Cardiac muscle cell (in vitro differentiated cells and primary cell): Measurements from ENCODE around the gene COMMD3. TPM values are rescaled to one million over a fixed set of nuclear protein-coding genes. Genes with fewer than 3 reads are reported as not detected.
A peak's percentile ranks its signal among the peaks of the same experiment; 100 is the strongest.

Experiments
- DNase-seq, 2 donors: peaks; one replicate each; pipeline versions ENCODE4 v3.0.0 to v3.0.0-alpha.2; 2010 to 2017; ENCODE audit warnings: low read depth in 1 of 2, low spot score in 1 of 2
- H3K27ac ChIP-seq: fragments of 200-600 bp; sonication (generic); 2 replicates; pipeline ENCODE4 v1.5.1; 2016
- H3K27me3 ChIP-seq: fragments of 200-600 bp; sonication (generic); 2 replicates; pipeline ENCODE4 v1.6.0; 2016; ENCODE audit warnings: control low read depth
- H3K36me3 ChIP-seq: fragments of 200-600 bp; sonication (generic); 2 replicates; pipeline ENCODE4 v1.5.1; 2016; ENCODE audit warnings: control low read depth
- H3K4me1 ChIP-seq: fragments of 200-600 bp; sonication (generic); 2 replicates; pipeline ENCODE4 v1.8.1; 2017; ENCODE audit warnings: low read depth, mild to moderate bottlenecking, mixed run types
- H3K4me3 ChIP-seq: fragments of 200-600 bp; sonication (generic); 2 replicates; pipeline ENCODE4 v1.5.1; 2016; ENCODE audit warnings: mild to moderate bottlenecking
- H3K9me3 ChIP-seq: fragments of 200-600 bp; sonication (generic); 2 replicates; pipeline ENCODE4 v1.5.1; 2017; ENCODE audit warnings: low read depth, mild to moderate bottlenecking, control low read depth
- polyA plus RNA-seq: library from polyadenylated mRNA; unstranded; fragments of >200 nt; fragmentation: Nextera tagmentation; extraction: Ambion mirVana; gene quantifications from 2 replicates; pipeline ENCODE4 v1.2.1, GENCODE V29; 2016
- total RNA-seq: library from RNA; depleted of rRNA; stranded (reverse); fragments of >200 nt; gene quantifications from 2 replicates; pipeline ENCODE4 v1.2.3, GENCODE V29; 2016
- TF ChIP-seq, protein P1 (sequence below): IDR thresholded peaks from 2 replicates; pipeline ENCODE4 v1.5.1; 2012; ENCODE audit warnings: low read depth, mild to moderate bottlenecking, low read length

COMMD3 gene
- total and polyA plus RNA-seq, 2 experiments from 2014 or later, result 54.3 to 132 TPM

DNA sequence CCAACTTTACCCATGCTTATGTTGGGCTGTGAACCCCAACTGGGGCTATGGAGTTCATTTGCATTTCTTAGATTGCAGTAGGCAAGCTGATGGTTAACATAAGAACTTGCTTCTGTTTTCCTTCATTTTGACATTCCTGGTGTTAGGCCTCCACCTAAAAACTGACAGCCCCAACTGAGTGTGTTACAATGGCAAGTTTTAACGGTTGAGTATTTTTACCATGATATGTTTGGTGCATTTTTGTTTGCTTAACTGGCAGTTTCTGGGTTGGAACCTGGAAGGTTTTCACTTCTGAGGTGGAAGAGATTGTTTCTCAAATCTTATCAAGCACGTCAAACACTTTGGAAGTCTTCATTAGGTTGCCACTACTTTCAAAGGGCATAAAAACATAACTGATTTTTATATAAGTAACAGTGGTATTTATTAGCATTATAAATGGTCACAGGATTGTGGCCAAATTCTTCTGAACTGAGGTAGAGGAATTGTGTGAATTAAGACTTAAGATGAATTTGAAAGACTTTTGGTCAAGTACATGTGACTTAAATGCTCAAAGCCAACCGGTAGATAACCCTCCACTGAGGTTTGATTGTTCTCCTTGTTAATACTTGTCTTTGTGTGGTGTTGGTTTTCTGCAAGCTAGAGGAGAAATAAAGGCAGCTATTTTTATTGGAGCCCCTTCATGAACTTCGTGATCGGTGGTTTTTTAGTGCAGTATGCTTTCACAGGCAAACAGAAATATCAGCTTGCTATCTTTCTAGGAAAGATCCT is 7.5 kb downstream of the COMMD3 start:
- H3K9me3 ChIP-seq, result no peaks in the 10 kb centered on the region
- no peak overlapping the region for H3K4me3 ChIP-seq
- peaks cover 12% of the 10 kb centered on the region for H3K36me3 ChIP-seq
- TF ChIP-seq, protein P1, sequence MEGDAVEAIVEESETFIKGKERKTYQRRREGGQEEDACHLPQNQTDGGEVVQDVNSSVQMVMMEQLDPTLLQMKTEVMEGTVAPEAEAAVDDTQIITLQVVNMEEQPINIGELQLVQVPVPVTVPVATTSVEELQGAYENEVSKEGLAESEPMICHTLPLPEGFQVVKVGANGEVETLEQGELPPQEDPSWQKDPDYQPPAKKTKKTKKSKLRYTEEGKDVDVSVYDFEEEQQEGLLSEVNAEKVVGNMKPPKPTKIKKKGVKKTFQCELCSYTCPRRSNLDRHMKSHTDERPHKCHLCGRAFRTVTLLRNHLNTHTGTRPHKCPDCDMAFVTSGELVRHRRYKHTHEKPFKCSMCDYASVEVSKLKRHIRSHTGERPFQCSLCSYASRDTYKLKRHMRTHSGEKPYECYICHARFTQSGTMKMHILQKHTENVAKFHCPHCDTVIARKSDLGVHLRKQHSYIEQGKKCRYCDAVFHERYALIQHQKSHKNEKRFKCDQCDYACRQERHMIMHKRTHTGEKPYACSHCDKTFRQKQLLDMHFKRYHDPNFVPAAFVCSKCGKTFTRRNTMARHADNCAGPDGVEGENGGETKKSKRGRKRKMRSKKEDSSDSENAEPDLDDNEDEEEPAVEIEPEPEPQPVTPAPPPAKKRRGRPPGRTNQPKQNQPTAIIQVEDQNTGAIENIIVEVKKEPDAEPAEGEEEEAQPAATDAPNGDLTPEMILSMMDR, result no peak
- peaks cover 60% of the 10 kb centered on the region for H3K27me3 ChIP-seq
- peaks cover 16% of the 10 kb centered on the region for H3K4me1 ChIP-seq
- no peak overlapping the region for H3K27ac ChIP-seq
- DNase-seq, result no peak

DNA sequence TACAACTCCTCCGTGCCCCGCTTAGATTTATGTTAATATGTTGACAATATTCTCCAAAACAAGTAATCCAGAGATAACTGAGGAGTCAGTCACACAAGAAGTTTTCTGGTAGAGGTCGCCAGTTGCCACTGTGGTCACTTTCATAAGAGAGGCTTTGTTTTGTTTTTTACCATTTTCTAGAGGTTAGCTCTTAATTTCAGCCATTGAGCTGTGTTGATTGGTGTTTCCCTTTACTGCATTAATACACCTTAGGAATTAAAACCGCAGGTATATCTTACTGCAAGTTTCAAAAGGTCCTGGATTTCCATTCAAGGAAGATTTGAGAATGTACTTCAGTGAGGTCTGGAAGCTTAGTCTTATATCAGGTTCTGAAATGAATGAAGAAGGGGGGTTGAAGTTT is 8.2 kb downstream of the COMMD3 start:
- Histone ChIP-seq H3K27me3 (peaks cover 55% of the 10 kb centered on the region), H3K9me3 (no peaks in the 10 kb centered on the region), H3K36me3 (peaks cover 16% of the 10 kb centered on the region), H3K4me3 (peak overlapping the region; percentile 59), H3K4me1 (peaks cover 16% of the 10 kb centered on the region), H3K27ac (no peak overlapping the region)
- TF ChIP-seq, protein P1, result no peak
- DNase-seq, result no peak

DNA sequence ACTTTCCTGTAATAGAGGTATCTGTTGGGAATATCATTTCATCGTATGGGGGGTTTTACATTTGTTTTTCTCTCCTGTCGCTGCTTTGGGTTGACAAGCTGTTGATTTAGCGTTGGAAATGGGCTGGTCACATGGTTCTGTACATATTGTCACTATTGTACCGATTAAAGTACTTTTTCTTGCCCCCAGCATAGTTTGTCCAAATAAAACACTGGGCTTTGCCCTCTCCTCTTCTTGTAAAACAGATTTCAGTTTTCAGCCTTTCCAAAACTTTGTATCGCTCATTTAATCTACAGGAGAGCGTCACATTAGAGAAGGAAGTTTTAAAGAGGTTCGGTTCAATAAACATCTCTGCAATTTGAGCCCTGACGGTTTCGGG is 8.7 kb downstream of the COMMD3 start:
- TF ChIP-seq, protein P1, result no peak
- peak overlapping the region; percentile 59 for H3K4me3 ChIP-seq
- peaks cover 55% of the 10 kb centered on the region for H3K27me3 ChIP-seq
- H3K27ac ChIP-seq, result no peak overlapping the region
- no peaks in the 10 kb centered on the region for H3K9me3 ChIP-seq
- no peak for DNase-seq
- peaks cover 16% of the 10 kb centered on the region for H3K4me1 ChIP-seq
- peaks cover 21% of the 10 kb centered on the region for H3K36me3 ChIP-seq

DNA sequence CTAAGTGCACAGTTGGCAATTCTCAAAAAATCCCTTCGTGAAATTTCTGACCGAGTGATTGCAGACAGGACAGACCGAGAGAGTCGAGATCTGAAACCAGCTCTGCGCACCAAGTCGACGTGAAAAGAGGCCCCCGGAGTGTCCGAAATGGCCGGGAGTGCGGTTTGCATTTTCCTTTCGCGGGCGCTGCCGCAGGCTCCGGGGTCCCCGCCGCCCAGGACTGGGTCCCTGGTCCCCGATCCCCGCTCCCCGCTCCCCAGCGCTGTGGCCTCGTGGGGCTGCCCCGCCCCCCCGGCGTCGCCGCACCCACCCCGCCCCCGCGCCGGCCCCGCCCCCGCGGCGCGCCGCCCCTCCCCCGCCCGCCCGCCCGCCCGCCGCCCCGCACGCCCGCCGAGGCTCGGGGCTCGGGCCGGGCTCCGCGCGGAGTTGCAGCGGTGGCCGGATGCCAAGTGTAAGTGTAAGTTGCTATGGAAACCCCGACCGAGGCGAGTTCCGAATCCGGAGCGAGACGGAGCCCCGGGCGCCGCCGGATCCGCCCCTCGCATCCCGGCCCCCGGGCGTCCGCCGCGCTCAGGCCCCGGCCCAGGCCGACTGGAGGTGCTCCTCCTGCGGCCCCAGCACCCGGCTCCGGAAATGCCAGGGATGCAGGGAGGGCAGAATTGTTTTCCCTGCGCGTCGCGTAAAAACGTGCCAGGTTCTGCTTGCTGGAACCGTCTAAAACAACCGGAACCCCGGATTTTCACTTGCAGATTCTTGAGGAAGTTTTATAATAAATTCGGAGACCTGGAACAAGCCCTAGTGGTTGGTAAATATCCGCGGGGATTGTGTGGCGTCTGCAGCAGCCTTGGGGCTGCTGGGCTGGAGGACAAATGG is 9.3 kb downstream of the COMMD3 start:
- Histone ChIP-seq H3K27me3 (peaks cover 56% of the 10 kb centered on the region), H3K27ac (peak overlapping the region; percentile 18), H3K4me3 (peak overlapping the region; percentile 59), H3K36me3 (peaks cover 23% of the 10 kb centered on the region), H3K4me1 (peaks cover 16% of the 10 kb centered on the region), H3K9me3 (no peaks in the 10 kb centered on the region)
- peak; percentile 87 to 88 for DNase-seq
- TF ChIP-seq, protein P1, result no peak

DNA sequence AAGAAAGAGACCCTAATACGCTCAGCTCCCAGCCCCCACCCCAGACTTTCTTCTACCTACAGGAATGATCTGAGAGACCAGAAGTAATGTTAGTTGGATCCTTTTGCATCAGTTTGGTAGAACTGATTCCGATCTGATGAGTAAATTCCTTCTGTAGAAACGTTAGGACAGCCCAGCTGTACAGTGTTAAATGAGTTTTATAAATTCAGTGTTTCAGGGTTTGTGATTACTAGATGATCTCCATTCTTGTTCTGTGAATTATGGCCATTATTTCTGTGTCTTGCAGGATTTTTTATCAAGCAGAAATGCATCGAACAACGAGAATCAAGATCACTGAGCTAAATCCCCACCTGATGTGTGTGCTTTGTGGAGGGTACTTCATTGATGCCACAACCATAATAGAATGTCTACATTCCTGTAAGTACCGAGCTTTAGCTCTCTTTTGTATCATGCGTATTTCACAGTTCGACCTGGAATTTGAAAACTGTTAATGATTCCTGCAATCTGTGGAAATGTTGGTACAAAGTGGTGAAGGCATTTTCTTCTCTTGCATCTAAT is 10.0 kb downstream of the COMMD3 start:
- no peak overlapping the region for H3K27ac ChIP-seq
- peaks cover 63% of the 10 kb centered on the region for H3K27me3 ChIP-seq
- DNase-seq, result no peak
- peak overlapping the region; percentile 59 for H3K4me3 ChIP-seq
- H3K36me3 ChIP-seq, result peaks cover 23% of the 10 kb centered on the region
- peaks cover 16% of the 10 kb centered on the region for H3K4me1 ChIP-seq
- no peaks in the 10 kb centered on the region for H3K9me3 ChIP-seq
- TF ChIP-seq, protein P1, result no peak
